Measurements from ENCODE around the gene ITIH4. TPM values are rescaled to one million over a fixed set of nuclear protein-coding genes. Genes with fewer than 3 reads are reported as not detected.

Gene ITIH4
- total and polyA plus RNA-seq, 2 of the 13 experiments (the other 11 are each of a cell fraction or from before 2014, with no cell fraction given): 2.7 to 5.3 TPM

DNA sequence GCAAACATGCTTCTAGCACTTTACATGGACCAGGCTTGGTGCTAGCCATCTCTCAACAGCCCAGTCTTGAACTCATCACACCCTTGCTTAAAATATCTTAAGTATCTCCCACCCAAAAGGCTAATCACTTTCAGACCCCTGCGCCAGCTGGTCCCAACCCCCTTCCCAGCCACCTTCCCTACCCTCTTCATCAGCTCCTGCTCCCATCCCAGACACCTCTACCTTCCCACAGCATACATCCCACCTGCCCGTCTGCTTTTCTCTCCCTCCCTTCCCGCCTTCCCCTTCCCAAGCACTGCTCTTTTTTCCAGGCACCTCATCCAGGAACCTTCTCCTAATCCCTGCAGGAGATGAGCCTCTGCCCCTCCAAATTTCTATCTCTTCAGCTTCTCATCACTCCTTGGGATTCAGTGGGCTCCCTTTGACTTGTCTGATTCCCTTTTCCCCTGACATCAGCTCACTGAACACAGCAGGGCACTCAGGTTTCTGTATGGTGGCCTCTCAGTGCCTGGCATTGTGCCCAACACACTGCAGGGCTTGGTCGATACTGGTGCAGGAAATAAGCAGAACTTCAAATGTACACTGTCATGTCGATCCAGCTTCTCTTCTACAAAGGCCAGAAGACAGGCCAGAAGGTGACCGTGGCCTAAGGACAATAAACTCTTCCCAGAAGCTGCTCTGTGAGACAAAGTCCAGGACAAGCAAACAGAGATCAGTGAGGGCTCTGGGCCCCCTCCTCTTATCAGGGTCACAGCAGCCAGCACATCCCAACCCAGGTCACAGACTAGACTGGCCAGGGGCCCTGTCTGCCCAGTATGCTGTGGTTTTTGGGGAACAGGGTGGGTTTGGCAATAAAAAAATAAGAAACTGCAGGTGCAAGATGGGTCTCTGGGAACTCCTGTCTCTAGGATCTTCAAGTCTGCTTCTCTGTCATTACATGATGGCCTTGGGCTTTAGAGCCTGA is 55.3 kb downstream of the ITIH4 start (continued):
- TF ChIP-seq, protein P1, sequence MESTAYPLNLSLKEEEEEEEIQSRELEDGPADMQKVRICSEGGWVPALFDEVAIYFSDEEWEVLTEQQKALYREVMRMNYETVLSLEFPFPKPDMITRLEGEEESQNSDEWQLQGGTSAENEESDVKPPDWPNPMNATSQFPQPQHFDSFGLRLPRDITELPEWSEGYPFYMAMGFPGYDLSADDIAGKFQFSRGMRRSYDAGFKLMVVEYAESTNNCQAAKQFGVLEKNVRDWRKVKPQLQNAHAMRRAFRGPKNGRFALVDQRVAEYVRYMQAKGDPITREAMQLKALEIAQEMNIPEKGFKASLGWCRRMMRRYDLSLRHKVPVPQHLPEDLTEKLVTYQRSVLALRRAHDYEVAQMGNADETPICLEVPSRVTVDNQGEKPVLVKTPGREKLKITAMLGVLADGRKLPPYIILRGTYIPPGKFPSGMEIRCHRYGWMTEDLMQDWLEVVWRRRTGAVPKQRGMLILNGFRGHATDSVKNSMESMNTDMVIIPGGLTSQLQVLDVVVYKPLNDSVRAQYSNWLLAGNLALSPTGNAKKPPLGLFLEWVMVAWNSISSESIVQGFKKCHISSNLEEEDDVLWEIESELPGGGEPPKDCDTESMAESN (CRISPR knock-in tag; conservative IDR thresholded peaks at IDR 0.05): peak; percentile 74
- no peak for TF ChIP-seq RAD51 (IDR thresholded peaks at IDR 0.05; ENCODE audit: borderline replicate concordance)
- TF ChIP-seq, protein P2, sequence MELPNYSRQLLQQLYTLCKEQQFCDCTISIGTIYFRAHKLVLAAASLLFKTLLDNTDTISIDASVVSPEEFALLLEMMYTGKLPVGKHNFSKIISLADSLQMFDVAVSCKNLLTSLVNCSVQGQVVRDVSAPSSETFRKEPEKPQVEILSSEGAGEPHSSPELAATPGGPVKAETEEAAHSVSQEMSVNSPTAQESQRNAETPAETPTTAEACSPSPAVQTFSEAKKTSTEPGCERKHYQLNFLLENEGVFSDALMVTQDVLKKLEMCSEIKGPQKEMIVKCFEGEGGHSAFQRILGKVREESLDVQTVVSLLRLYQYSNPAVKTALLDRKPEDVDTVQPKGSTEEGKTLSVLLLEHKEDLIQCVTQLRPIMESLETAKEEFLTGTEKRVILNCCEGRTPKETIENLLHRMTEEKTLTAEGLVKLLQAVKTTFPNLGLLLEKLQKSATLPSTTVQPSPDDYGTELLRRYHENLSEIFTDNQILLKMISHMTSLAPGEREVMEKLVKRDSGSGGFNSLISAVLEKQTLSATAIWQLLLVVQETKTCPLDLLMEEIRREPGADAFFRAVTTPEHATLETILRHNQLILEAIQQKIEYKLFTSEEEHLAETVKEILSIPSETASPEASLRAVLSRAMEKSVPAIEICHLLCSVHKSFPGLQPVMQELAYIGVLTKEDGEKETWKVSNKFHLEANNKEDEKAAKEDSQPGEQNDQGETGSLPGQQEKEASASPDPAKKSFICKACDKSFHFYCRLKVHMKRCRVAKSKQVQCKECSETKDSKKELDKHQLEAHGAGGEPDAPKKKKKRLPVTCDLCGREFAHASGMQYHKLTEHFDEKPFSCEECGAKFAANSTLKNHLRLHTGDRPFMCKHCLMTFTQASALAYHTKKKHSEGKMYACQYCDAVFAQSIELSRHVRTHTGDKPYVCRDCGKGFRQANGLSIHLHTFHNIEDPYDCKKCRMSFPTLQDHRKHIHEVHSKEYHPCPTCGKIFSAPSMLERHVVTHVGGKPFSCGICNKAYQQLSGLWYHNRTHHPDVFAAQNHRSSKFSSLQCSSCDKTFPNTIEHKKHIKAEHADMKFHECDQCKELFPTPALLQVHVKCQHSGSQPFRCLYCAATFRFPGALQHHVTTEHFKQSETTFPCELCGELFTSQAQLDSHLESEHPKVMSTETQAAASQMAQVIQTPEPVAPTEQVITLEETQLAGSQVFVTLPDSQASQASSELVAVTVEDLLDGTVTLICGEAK (IDR thresholded peaks at IDR 0.05): 0 out of 2 replicates have a peak, but pooled peaks have one; percentile 9
- TF ChIP-seq, protein P2 (CRISPR knock-in tag; IDR thresholded peaks at IDR 0.05): peak; percentile 66
- TF ChIP-seq ZNF317 (CRISPR knock-in tag; IDR thresholded peaks at IDR 0.05): peak; percentile 31; the same call in 1 of the 2 replicates
- TF ChIP-seq TBX2 (CRISPR knock-in tag; IDR thresholded peaks at IDR 0.05; ENCODE audit: borderline replicate concordance): peak; percentile 83
- no peak for TF ChIP-seq SETDB1 (CRISPR knock-in tag; IDR thresholded peaks at IDR 0.05; ENCODE audit: borderline replicate concordance)
- no peak for TF ChIP-seq ZKSCAN1 (IDR thresholded peaks at IDR 0.05; ENCODE audit: low read length)
- TF ChIP-seq TOPORS (CRISPR knock-in tag; IDR thresholded peaks at IDR 0.05): peak; percentile 81; the same call in 1 of the 2 replicates
- TF ChIP-seq ZBTB20 (CRISPR knock-in tag; IDR thresholded peaks at IDR 0.05; ENCODE audit: borderline replicate concordance, low read depth): peak; percentile 68; the same call in 1 of the 2 replicates
- 0 out of 2 replicates have a peak, but pooled peaks have one; percentile 36 for TF ChIP-seq RBAK (CRISPR knock-in tag; IDR thresholded peaks at IDR 0.05)
- TF ChIP-seq, protein P3, sequence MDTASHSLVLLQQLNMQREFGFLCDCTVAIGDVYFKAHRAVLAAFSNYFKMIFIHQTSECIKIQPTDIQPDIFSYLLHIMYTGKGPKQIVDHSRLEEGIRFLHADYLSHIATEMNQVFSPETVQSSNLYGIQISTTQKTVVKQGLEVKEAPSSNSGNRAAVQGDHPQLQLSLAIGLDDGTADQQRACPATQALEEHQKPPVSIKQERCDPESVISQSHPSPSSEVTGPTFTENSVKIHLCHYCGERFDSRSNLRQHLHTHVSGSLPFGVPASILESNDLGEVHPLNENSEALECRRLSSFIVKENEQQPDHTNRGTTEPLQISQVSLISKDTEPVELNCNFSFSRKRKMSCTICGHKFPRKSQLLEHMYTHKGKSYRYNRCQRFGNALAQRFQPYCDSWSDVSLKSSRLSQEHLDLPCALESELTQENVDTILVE (CRISPR knock-in tag; IDR thresholded peaks at IDR 0.05): peak; percentile 84; the same call in 1 of the 2 replicates
- no peak for TF ChIP-seq ZKSCAN5 (CRISPR knock-in tag; IDR thresholded peaks at IDR 0.05)
- peak; percentile 82 for TF ChIP-seq MAZ (IDR thresholded peaks at IDR 0.05; ENCODE audit: borderline replicate concordance, low read depth, low read length)
- peak; percentile 68 for TF ChIP-seq MAZ (CRISPR knock-in tag; IDR thresholded peaks at IDR 0.05; ENCODE audit: low read depth)

Data from HepG2 (cell line).